Activated CD4-positive, alpha-beta T cell treated with anti-CD3 and anti-CD28 coated beads, Interleukin-2, Interleukin-6, amounts not matched to agents 100 ng/mL and 50 ng/mL, durations not matched to agents 16 hours and 8 hours (primary cell): Measurements from ENCODE around the gene NFASC.

ENCODE experiments used
- DNase-seq: peaks from one replicate; pipeline ENCODE4 v3.0.0-alpha.2; 2020

Gene NFASC

GRCh38 chr1:205015241-205015640, 144.6 kb downstream of the NFASC start:
- no peak for DNase-seq

GRCh38 chr1:205016075-205016474, 145.4 kb downstream of the NFASC start:
- DNase-seq: no peak

GRCh38 chr1:205016584-205016983, 145.9 kb downstream of the NFASC start:
- DNase-seq: no peak

GRCh38 chr1:205017001-205017400, 146.3 kb downstream of the NFASC start:
- no peak for DNase-seq

- DNase-seq: no peak
Observed at GRCh38 chr1:205017766-205018165, 147.1 kb downstream of the NFASC start.

- no peak for DNase-seq
Observed at GRCh38 chr1:205018381-205018780, 147.7 kb downstream of the NFASC start.

- DNase-seq: no peak
Observed at GRCh38 chr1:205020466-205020865, 149.8 kb downstream of the NFASC start.

GRCh38 chr1:205024679-205025078, 154.0 kb downstream of the NFASC start:
- DNase-seq: no peak

GRCh38 chr1:205025239-205025638, 154.6 kb downstream of the NFASC start:
- no peak for DNase-seq

- DNase-seq: no peak
Observed at GRCh38 chr1:205026181-205026580, 155.5 kb downstream of the NFASC start.

GRCh38 chr1:205028390-205028789, 157.7 kb downstream of the NFASC start:
- no peak for DNase-seq

- DNase-seq: no peak
Observed at GRCh38 chr1:205028924-205029323, 158.3 kb downstream of the NFASC start.

GRCh38 chr1:205030241-205030640, 159.6 kb downstream of the NFASC start:
- DNase-seq: no peak

- DNase-seq: no peak
Observed at GRCh38 chr1:205030896-205031295, 160.2 kb downstream of the NFASC start.

GRCh38 chr1:205032508-205032907, 161.8 kb downstream of the NFASC start:
- DNase-seq: no peak

GRCh38 chr1:205037539-205037938, 166.9 kb downstream of the NFASC start:
- DNase-seq: no peak

- DNase-seq: no peak
Observed at GRCh38 chr1:205038132-205038786, 167.6 kb downstream of the NFASC start.

GRCh38 chr1:205041001-205041715, 170.5 kb downstream of the NFASC start:
- DNase-seq: no peak

GRCh38 chr1:205041998-205042910, 171.6 kb downstream of the NFASC start:
- no peak for DNase-seq

GRCh38 chr1:205042911-205043806, 172.5 kb downstream of the NFASC start, which contains the start of gene CNTN2:
TSS of gene CNTN2 (plus strand) at chr1:205043212. CDS start at chr1:205053186, 9,974 bp downstream.
- DNase-seq: no peak

- no peak for DNase-seq
Observed at GRCh38 chr1:205043866-205044265, 173.2 kb downstream of the NFASC start.

GRCh38 chr1:205044741-205045140, 174.1 kb downstream of the NFASC start:
- DNase-seq: no peak
